ENCODE data around the gene PADI1.

The PADI1 gene

DNA sequence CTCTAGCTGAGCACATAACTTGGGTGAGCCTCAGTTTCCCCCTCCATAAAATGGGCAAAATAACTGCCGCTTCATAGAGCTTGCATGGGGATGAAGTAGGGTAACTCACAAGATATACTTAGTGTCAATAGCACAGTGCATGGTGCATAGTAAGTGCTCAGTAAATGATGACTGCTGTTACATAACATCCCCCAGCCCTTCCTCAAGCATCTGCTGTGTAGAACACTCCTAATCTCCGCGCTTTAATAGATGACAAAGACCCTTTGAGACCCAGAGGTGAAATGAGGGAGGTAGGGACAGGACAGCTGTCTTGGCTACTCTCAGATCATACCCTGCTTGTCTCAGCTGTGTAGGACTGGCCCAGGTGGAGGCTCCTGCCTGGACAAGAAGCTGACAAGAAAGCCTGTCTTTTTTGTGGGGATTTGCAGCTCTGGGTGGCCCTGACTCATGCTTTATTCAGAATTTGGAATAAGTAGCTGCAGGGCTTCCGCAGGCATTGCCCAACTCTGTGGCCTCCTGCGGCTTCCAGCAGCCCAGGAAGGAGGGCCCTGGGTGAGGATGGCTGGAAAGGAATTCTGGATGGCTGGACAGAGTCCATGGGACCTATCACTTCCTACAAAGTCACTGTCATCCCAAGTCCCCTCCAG lies 82.3 kb downstream of the PADI1 start:
- Mint-ChIP-seq H3K36me3 (ENCODE audit: low read depth) (no peaks in the 10 kb centered on the region), H3K4me1 (no peaks in the 10 kb centered on the region), H3K9me3 (no peaks in the 10 kb centered on the region), H3K27ac (no peak overlapping the region), H3K27me3 (peaks cover 9% of the 10 kb centered on the region), H3K4me3 (no peak overlapping the region)
- no peak for DNase-seq
- no peak for ATAC-seq

DNA sequence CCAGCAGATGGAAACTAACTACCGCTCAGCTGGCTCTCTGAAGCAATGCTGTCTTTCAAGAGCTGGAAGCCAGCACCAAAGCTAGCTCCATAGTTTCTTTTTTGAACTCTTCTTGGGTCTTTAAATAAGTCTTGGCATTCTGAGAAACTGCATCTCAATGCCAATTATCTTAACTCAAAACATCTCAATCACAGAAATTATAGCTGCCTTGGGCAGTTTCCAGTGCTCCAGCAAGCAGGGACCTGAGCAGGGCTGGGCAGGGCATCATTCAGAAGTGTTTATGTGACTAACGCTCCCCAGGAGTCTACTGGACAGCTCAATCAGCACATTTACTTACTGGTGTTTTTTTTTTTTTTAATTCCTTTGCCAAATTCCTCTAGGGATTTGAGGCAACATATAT lies 84.8 kb downstream of the PADI1 start:
- H3K4me1 Mint-ChIP-seq = no peaks in the 10 kb centered on the region

DNA sequence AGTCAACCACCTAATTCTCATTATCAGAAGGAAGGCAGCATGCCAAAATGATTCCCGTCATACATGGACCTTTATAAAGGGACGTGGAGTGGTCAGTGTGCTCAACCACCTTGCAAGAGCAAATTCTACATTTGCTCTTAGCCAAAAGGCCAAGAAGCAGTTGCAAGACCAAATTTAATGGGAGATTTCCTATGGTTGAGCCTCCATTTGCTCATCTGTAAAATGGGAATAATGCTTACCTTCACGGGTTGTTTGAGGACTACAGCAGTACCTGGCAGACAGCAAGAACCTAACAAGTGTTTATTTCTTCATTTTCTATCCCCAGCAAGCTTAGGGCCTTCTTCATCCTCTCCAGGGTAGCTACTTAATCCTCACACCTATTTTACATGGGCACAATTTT lies 85.6 kb downstream of the PADI1 start:
- DNase-seq = no peak
- Mint-ChIP-seq H3K27me3 (peaks cover 2% of the 10 kb centered on the region), H3K4me1 (no peaks in the 10 kb centered on the region), H3K36me3 (ENCODE audit: low read depth) (no peaks in the 10 kb centered on the region), H3K4me3 (no peak overlapping the region), H3K27ac (no peak overlapping the region), H3K9me3 (no peaks in the 10 kb centered on the region)
- no peak for ATAC-seq

More for the DNA sequence above, 84.8 kb downstream of the PADI1 start:
- Mint-ChIP-seq H3K27me3 (peaks cover 4% of the 10 kb centered on the region), H3K36me3 (ENCODE audit: low read depth) (no peaks in the 10 kb centered on the region), H3K9me3 (no peaks in the 10 kb centered on the region), H3K27ac (no peak overlapping the region), H3K4me3 (no peak overlapping the region)
- no peak for ATAC-seq
- DNase-seq = no peak

DNA sequence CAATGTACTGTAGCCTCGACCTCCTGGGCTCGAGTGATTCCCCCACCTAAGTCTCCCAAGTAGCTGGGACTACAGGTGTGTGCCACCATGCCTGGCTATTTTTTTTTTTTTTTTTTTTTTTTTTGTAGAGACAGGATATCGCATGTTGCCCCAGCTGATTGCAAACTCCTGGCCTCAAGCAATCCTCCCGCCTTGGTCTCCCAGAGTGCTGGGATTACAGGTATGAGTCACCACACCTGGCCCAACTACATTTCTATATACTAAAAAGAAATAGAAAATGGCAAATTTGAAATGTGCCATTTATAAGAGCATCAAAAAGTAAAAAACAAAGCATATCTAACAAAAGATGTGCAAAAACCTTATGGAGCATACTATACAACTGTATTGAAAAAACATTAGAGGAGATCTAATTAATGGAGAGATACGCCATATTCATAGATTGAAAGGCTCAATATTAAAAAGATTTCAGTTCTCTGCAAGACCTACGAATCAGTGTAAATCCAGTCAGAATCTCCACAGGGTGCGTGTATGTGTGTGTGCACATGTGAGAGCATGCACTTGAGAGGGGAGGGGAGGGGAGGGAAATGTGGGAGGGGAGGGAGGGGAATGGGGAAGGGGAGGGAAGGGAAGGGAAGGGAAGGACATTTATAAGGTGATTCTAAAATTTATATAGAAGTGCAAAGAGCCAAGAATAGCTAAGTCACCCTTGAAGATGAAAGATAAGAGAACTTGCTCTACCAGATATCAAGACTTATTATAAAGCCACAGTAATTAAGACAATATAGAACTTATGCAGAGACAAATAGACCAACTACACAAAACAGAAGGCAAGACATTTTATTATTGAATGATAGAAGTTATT lies 87.6 kb downstream of the PADI1 start:
- H3K27me3 Mint-ChIP-seq = peaks cover 4% of the 10 kb centered on the region
- H3K9me3 Mint-ChIP-seq = no peaks in the 10 kb centered on the region
- H3K4me3 Mint-ChIP-seq = no peak overlapping the region
- DNase-seq (no peak), ATAC-seq (no peak)
- H3K4me1 Mint-ChIP-seq = no peaks in the 10 kb centered on the region
- H3K27ac Mint-ChIP-seq = no peak overlapping the region
- no peaks in the 10 kb centered on the region for H3K36me3 Mint-ChIP-seq (ENCODE audit: low read depth)

DNA sequence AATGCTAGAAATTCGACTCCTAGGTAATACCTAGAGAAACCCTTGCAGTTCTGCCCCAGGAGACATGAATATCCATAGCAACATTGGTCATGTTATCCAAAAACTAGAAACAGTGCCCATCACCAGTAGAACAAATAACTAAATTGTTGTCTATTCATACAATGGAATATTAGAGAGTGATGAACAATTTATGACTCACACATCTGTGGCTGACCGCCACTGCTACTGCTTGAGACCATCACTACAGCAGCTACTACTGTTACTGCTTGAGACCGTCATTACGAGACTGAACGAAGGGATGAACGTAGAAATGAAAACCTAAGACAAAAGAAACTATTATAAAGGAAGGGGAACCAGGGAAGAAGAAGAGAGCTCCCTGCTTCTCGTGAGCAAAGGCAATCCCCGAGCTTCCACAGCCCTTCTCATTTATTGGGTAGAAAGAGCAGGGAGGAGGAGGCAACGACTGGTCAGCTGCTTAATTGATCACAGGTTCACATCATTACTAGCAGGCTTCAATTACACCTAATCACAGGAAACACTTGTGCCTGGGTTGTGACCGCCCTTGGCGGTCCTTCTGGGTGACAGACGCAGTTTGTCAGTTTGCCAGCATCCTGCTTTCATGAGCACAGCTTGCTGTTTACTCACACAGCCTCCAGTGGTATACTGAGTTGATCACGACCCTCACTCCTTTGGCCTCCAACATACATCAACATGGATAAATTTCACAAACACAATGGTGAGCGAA lies 88.9 kb downstream of the PADI1 start:
- Mint-ChIP-seq H3K27me3 (peaks cover 6% of the 10 kb centered on the region), H3K27ac (no peak overlapping the region), H3K9me3 (peaks cover 1% of the 10 kb centered on the region), H3K36me3 (ENCODE audit: low read depth) (no peaks in the 10 kb centered on the region), H3K4me3 (no peak overlapping the region), H3K4me1 (no peaks in the 10 kb centered on the region)
- DNase-seq (no peak), ATAC-seq (no peak)

DNA sequence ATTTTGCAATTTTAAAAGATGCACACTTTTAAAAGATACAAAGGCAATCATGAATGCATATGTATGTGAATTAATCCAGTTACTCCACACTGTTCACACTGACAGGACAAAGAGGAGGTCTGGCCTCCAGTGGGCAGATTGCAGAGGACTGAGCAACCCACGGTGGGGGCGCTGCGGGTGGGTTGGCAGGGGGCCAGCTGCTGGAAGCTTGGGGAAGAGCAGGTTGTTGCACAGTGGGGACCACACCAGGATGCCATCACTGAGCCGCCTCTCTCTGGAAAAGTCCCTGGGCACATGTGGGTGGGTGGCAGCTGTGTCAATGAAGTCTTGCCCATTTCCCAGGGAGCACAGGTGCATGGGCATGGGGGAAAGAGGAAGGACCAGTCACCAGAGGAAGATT lies 90.4 kb downstream of the PADI1 start:
- H3K9me3 Mint-ChIP-seq = peaks cover 9% of the 10 kb centered on the region
- H3K4me3 Mint-ChIP-seq = no peak overlapping the region
- no peaks in the 10 kb centered on the region for H3K4me1 Mint-ChIP-seq
- ATAC-seq (no peak), DNase-seq (no peak)
- H3K36me3 Mint-ChIP-seq (ENCODE audit: low read depth) = no peaks in the 10 kb centered on the region
- H3K27ac Mint-ChIP-seq = no peak overlapping the region
- peaks cover 6% of the 10 kb centered on the region for H3K27me3 Mint-ChIP-seq

Measured in activated naive CD8-positive, alpha-beta T cell treated with anti-CD3 and anti-CD28 coated beads, Interleukin-2, amount 50 U/mL, for 24 hours (primary cell).